Gastrocnemius medialis (tissue), 4 donors: ENCODE measurements around the gene RNU5D-1. TPM values are rescaled to one million over a fixed set of nuclear protein-coding genes. Genes with fewer than 3 reads are reported as not detected.
A peak's percentile ranks its signal among the peaks of the same experiment; 100 is the strongest.

Experiments used
- ATAC-seq, 2 donors: fragments of 150-250 bp; one replicate each; pipeline ENCODE4 v1.9.1; 2016
- DNase-seq, 2 donors: peaks; one replicate each; pipeline ENCODE4 v3.0.0-alpha.2; 2019
- H3K27ac ChIP-seq, 4 donors: fragments of 200-600 bp; sonication (generic); 1 replicate in 1 of 4; 2 replicates in 3 of 4; pipeline ENCODE4 v1.5.1; 2016 to 2018; ENCODE audit warnings: mild to moderate bottlenecking in 2 of 4, moderate library complexity in 1 of 4
- H3K27me3 ChIP-seq, 3 donors: fragments of 200-600 bp; sonication (generic) in 2 of 3; 1 replicate in 1 of 3; 2 replicates in 2 of 3; pipeline versions ENCODE4 v1.5.1 to v1.6.0; 2016 to 2019; ENCODE audit warnings: mild to moderate bottlenecking in 1 of 3, moderate library complexity in 1 of 3
- H3K36me3 ChIP-seq, 2 donors: fragments of 200-600 bp; sonication (generic) in 1 of 2; one replicate each; pipeline ENCODE4 v1.5.1; 2017 to 2018
- H3K4me1 ChIP-seq, 2 donors: fragments of 200-600 bp; sonication (generic) in 1 of 2; one replicate each; pipeline ENCODE4 v1.5.1; 2016 to 2017; ENCODE audit warnings: mild to moderate bottlenecking in 2 of 2
- H3K4me3 ChIP-seq, 4 donors: fragments of 200-600 bp; sonication (generic) in 3 of 4; 1 replicate in 1 of 4; 2 replicates in 3 of 4; pipeline ENCODE4 v1.5.1; 2016 to 2019; ENCODE audit warnings: mild to moderate bottlenecking in 2 of 4
- H3K9me3 ChIP-seq, 3 donors: fragments of 200-600 bp; sonication (generic) in 2 of 3; 1 replicate in 1 of 3; 2 replicates in 2 of 3; pipeline ENCODE4 v1.5.1; 2016 to 2019
- CTCF ChIP-seq, 5 experiments: fragments of 450-650 bp in 3 of 5; fragments of 200-600 bp in 2 of 5; sonication (generic) in 2 of 5; IDR thresholded peaks in 4 of 5; conservative IDR thresholded peaks in 1 of 5; 1 replicate in 4 of 5; 2 replicates in 1 of 5; pipeline ENCODE4 v1.5.1; 2016 to 2019; ENCODE audit warnings: antibody characterized with exemption in 5 of 5, mild to moderate bottlenecking in 3 of 5, moderate library complexity in 3 of 5
- POLR2A ChIP-seq, 2 donors: fragments of 450-650 bp; IDR thresholded peaks; one replicate each; pipeline ENCODE4 v1.6.1; 2017; ENCODE audit warnings: antibody characterized with exemption in 2 of 2, mild to moderate bottlenecking in 2 of 2, moderate library complexity in 2 of 2
- in situ Hi-C, 4 donors: fragments of 200-750 bp; cut with MboI; loops; one replicate each; pipeline versions ENCODE4 v1.15.0 to v1.8.0; 2017; ENCODE audit warnings: low sequenced_read_pairs in 4 of 4
- intact Hi-C: fragments of 100-400 bp; cut with DNase I; formaldehyde crosslinking; loops from one replicate; pipeline ENCODE4 v1.15.1; 2023; ENCODE audit warnings: low total_unique reads
- total RNA-seq, 4 donors: library from RNA; depleted of rRNA; stranded (reverse); fragments of >200 nt; gene quantifications; one replicate each; pipeline versions ENCODE4 v1.1.0 to v1.2.3, GENCODE V29; 2016

Gene RNU5D-1
- total RNA-seq, 4 donors from 2014 or later, result not detected

DNA sequence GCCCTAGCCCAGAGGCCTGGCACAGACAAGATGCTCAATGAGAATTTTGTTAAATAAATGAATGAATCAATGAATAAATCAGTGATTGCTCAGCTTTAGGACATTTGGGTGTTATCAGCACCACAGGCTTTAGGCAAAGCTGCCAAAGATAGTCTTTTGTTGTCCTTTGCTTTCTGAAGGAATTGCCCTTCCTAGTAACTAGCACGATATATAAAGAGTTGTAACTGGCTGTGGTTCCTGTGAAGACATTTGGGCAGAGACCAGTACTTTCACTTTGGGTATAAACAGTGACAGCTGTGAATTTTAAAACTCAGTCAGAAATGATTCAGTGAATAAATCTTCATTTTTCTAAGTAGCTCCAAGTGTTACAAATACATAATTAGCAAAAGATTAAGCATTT, 13.3 kb downstream of the RNU5D-1 start:
- Histone ChIP-seq H3K9me3 (no peaks in the 10 kb centered on the region), H3K4me1 (peaks cover 6 to 8% of the 10 kb centered on the region in 2 donors), H3K27ac (no peak overlapping the region), H3K27me3 (peaks cover 0 to 5% (median 0%) of the 10 kb centered on the region in 3 donors), H3K4me3 (no peak overlapping the region), H3K36me3 (no peaks in the 10 kb centered on the region)
- in situ Hi-C loops, result no loop called here
- ATAC-seq (no peak), DNase-seq (no peak)
- intact Hi-C loops, result no loop called here
- no peak for TF ChIP-seq CTCF (IDR thresholded peaks at IDR 0.05 in 4 of 5, conservative IDR thresholded peaks at IDR 0.05 in 1 of 5)
- TF ChIP-seq POLR2A (IDR thresholded peaks at IDR 0.05), result no peak

- Histone ChIP-seq H3K4me1 (peaks cover 6 to 8% of the 10 kb centered on the region in 2 donors), H3K36me3 (no peaks in the 10 kb centered on the region), H3K27ac (no peak overlapping the region), H3K27me3 (peaks cover 0 to 5% (median 0%) of the 10 kb centered on the region in 3 donors), H3K9me3 (no peaks in the 10 kb centered on the region), H3K4me3 (no peak overlapping the region)
- ATAC-seq (no peak), DNase-seq (no peak)
- in situ Hi-C loops (no loop called here), intact Hi-C loops (no loop called here)
- no peak for TF ChIP-seq CTCF (IDR thresholded peaks at IDR 0.05 in 4 of 5, conservative IDR thresholded peaks at IDR 0.05 in 1 of 5)
- TF ChIP-seq POLR2A (IDR thresholded peaks at IDR 0.05), result no peak
Measured at GRCh38 chr1:44717156-44717555, 13.8 kb downstream of the RNU5D-1 start.

GRCh38 chr1:44714944-44715571, 15.9 kb downstream of the RNU5D-1 start:
- ATAC-seq, result peak; percentile 53 to 65
- Histone ChIP-seq H3K27me3 (peaks cover 0 to 5% (median 0%) of the 10 kb centered on the region in 3 donors), H3K27ac (no peak overlapping the region), H3K9me3 (no peaks in the 10 kb centered on the region), H3K4me1 (peaks cover 6 to 8% of the 10 kb centered on the region in 2 donors), H3K36me3 (no peaks in the 10 kb centered on the region), H3K4me3 (no peak overlapping the region)
- peak; percentile 22 to 51 for DNase-seq
- peak; percentile 62 to 90 (median 79) for TF ChIP-seq CTCF (IDR thresholded peaks at IDR 0.05 in 4 of 5, conservative IDR thresholded peaks at IDR 0.05 in 1 of 5)
- TF ChIP-seq POLR2A (IDR thresholded peaks at IDR 0.05), result no peak
- intact Hi-C loops (no loop called here), in situ Hi-C loops (no loop called here)

DNA sequence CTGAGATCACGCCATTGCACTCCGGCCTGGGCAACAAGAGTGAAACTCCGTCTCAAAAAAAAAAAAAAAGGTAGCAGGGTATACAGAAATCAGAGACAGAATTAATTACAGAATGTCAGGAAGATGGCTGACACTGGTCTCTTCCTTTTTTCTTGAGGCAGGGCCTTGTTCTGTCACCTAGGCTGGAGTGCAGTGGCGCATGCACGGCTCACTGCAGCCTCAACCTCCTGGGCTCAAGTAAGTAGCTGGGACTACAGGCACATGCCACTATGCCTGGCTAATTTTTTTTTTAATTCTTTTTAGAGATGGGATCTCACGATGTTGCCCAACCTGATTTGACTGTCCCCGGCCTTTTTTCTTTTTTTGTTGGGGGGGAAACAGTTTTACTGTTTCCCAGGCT, 16.4 kb downstream of the RNU5D-1 start:
- H3K27ac ChIP-seq, result no peak overlapping the region
- no peaks in the 10 kb centered on the region for H3K9me3 ChIP-seq
- DNase-seq (no peak), ATAC-seq (no peak)
- in situ Hi-C loops (no loop called here), intact Hi-C loops (no loop called here)
- peaks cover 6 to 8% of the 10 kb centered on the region in 2 donors for H3K4me1 ChIP-seq
- TF ChIP-seq POLR2A (IDR thresholded peaks at IDR 0.05), result no peak
- TF ChIP-seq CTCF (IDR thresholded peaks at IDR 0.05 in 4 of 5, conservative IDR thresholded peaks at IDR 0.05 in 1 of 5), result no peak
- no peak overlapping the region for H3K4me3 ChIP-seq
- H3K27me3 ChIP-seq, result peaks cover 0 to 5% (median 0%) of the 10 kb centered on the region in 3 donors
- no peaks in the 10 kb centered on the region for H3K36me3 ChIP-seq
